Measurements from ENCODE around the gene CHTOP. TPM values are rescaled to one million over a fixed set of nuclear protein-coding genes. Genes with fewer than 3 reads are reported as not detected.
A peak's percentile ranks its signal among the peaks of the same experiment; 100 is the strongest.

CHTOP gene
- total RNA-seq, 4 donors from 2014 or later: 99.1 to 124 (median 105) TPM

DNA sequence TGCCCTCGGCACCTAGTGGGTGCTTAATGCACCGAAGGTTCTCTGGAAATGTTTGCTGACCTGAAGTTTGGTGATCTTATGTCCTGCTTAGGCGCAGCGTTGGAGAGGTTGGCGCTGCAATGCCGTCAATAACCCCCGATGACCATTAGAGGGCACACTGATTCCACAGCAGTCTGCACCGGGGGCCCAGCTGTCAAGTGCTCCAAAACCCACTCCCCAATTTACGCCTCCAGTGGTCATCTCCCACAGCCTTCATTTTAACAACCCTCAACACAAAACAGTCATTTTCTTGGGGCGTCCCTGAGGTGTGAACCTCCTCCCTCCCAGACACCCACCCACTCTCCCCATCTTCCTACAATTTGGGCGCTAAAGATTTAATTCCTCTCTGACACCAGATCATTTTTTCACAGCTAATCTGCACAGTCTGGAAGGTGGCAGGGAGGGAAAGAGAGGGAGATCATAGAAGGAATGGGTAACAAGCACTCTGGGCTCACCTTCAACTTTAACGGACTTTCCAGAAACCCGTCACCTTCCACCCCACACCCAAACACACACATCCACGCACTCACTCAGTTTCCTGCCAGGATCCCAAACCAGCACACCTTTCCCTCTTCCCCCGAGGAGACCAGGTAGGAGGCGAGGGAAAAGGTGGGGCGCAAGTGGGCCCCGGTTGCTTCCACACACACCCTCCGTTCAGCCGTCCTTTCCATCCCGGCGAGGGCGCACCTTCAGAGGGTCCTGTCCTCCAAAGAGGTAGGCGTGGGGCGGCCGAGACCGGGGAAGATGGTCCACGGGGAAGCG is 44.1 kb downstream of the CHTOP start:
- DNase-seq: peak; percentile 46
- Histone ChIP-seq H3K27ac (peak overlapping the region in 2 of 3 donors; percentile 47 to 61), H3K4me3 (replicated peaks in 1 of 3) (peak overlapping the region in 2 of 3 donors; percentile 25 to 51), H3K9me3 (no peaks in the 10 kb centered on the region), H3K27me3 (no peaks in the 10 kb centered on the region), H3K4me1 (peaks cover 18 to 22% of the 10 kb centered on the region in 2 donors), H3K36me3 (no peaks in the 10 kb centered on the region)
- WGBS, 2 donors: 4 to 5% methylated on average over 28 to 29 of the region's 29 CpGs
- TF ChIP-seq POLR2A (IDR thresholded peaks at IDR 0.05): no peak
- TF ChIP-seq, protein P1, sequence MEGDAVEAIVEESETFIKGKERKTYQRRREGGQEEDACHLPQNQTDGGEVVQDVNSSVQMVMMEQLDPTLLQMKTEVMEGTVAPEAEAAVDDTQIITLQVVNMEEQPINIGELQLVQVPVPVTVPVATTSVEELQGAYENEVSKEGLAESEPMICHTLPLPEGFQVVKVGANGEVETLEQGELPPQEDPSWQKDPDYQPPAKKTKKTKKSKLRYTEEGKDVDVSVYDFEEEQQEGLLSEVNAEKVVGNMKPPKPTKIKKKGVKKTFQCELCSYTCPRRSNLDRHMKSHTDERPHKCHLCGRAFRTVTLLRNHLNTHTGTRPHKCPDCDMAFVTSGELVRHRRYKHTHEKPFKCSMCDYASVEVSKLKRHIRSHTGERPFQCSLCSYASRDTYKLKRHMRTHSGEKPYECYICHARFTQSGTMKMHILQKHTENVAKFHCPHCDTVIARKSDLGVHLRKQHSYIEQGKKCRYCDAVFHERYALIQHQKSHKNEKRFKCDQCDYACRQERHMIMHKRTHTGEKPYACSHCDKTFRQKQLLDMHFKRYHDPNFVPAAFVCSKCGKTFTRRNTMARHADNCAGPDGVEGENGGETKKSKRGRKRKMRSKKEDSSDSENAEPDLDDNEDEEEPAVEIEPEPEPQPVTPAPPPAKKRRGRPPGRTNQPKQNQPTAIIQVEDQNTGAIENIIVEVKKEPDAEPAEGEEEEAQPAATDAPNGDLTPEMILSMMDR (IDR thresholded peaks at IDR 0.05): peak; percentile 71 to 90 (median 80)
- intact Hi-C loops (cut with DNase I): loop anchor here (2.0 to 10.0 kb wide), 2 partner anchors 71 to 307 kb away; partner anchors contain the start of gene RAB13

DNA sequence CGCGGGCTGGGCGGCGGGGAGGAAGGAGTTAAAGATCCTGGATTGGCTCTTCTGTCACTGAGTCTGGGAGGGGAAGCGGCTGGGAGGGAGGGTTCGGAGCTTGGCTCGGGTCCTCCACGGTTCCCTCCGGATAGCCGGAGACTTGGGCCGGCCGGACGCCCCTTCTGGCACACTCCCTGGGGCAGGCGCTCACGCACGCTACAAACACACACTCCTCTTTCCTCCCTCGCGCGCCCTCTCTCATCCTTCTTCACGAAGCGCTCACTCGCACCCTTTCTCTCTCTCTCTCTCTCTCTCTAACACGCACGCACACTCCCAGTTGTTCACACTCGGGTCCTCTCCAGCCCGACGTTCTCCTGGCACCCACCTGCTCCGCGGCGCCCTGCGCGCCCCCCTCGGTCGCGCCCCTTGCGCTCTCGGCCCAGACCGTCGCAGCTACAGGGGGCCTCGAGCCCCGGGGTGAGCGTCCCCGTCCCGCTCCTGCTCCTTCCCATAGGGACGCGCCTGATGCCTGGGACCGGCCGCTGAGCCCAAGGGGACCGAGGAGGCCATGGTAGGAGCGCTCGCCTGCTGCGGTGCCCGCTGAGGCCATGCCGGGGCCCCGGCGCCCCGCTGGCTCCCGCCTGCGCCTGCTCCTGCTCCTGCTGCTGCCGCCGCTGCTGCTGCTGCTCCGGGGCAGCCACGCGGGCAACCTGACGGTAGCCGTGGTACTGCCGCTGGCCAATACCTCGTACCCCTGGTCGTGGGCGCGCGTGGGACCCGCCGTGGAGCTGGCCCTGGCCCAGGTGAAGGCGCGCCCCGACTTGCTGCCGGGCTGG is 44.9 kb downstream of the CHTOP start, which contains the start of gene NPR1:
Gene NPR1 (plus strand): TSS at position 170 of the 818 bp plus-strand sequence. CDS start 421 bp downstream, at position 591.
- DNase-seq: peak; percentile 42 to 43
- 0 to 1% methylated on average over 36 to 43 of the region's 78 CpGs for WGBS, 2 donors
- intact Hi-C loops (cut with DNase I): loop anchor here (10.0 kb wide), 1 partner anchor 306 kb away; the partner anchor contains the start of gene RAB13
- Histone ChIP-seq H3K27me3 (no peaks in the 10 kb centered on the region), H3K27ac (peak within 1 kb of the TSS in 2 of 3 donors; percentile 56 to 61), H3K36me3 (no peaks in the 10 kb centered on the region), H3K4me3 (replicated peaks in 1 of 3) (peak within 1 kb of the TSS; percentile 6 to 51 (median 25)), H3K9me3 (no peaks in the 10 kb centered on the region), H3K4me1 (peaks cover 18 to 22% of the 10 kb centered on the region in 2 donors)
- TF ChIP-seq, protein P1 (IDR thresholded peaks at IDR 0.05): no peak
- TF ChIP-seq POLR2A (IDR thresholded peaks at IDR 0.05): peak in 1 of 2 donors; percentile 8

DNA sequence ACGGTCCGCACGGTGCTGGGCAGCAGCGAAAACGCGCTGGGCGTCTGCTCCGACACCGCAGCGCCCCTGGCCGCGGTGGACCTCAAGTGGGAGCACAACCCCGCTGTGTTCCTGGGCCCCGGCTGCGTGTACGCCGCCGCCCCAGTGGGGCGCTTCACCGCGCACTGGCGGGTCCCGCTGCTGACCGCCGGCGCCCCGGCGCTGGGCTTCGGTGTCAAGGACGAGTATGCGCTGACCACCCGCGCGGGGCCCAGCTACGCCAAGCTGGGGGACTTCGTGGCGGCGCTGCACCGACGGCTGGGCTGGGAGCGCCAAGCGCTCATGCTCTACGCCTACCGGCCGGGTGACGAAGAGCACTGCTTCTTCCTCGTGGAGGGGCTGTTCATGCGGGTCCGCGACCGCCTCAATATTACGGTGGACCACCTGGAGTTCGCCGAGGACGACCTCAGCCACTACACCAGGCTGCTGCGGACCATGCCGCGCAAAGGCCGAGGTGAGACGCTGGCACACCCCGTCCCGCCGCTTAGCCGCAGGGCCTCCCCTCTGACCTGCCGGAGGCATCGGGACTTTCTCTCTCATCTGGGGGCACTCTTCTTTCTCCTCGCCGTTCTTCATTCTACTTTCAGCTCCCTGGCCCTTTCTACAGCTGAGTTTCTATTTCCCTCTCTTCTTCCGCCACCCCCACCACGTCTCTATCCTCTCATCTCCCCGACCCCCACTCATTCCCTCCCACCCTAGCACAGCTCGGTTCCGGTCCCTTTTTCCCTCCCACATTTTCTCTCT is 45.7 kb downstream of the CHTOP start:
- no peak for DNase-seq
- H3K4me3 ChIP-seq (replicated peaks in 1 of 3): peak overlapping the region; percentile 6 to 51 (median 14)
- peaks cover 18 to 22% of the 10 kb centered on the region in 2 donors for H3K4me1 ChIP-seq
- H3K27me3 ChIP-seq: no peaks in the 10 kb centered on the region
- TF ChIP-seq, protein P1 (IDR thresholded peaks at IDR 0.05): peak in 2 of 6 experiments; percentile 11 to 19
- no peak for TF ChIP-seq POLR2A (IDR thresholded peaks at IDR 0.05)
- H3K27ac ChIP-seq: peak overlapping the region in 2 of 3 donors; percentile 56 to 61
- H3K36me3 ChIP-seq: no peaks in the 10 kb centered on the region
- intact Hi-C loops (cut with DNase I): loop anchor here (10.0 kb wide), 1 partner anchor 305 kb away; the partner anchor contains the start of gene RAB13
- 3 to 5% methylated on average over 34 to 37 of the region's 73 CpGs for WGBS, 2 donors
- H3K9me3 ChIP-seq: no peaks in the 10 kb centered on the region

DNA sequence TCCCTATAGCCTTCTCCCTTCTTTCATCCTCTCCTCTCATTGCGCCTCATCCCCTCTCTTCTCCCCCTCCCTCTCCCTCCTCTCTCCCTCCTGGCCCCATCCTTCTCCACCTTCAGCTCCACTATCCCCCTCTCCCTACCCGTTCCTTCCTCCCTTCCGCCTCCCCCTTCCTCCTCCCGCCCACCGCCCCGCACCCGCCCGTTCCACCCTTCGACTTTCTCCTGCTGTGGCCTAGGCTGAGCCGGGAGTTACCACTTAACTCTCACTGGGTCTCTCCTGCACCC is 46.2 kb downstream of the CHTOP start:
- Histone ChIP-seq H3K27ac (peak overlapping the region in 2 of 3 donors; percentile 56 to 61), H3K4me1 (peaks cover 18 to 22% of the 10 kb centered on the region in 2 donors), H3K36me3 (no peaks in the 10 kb centered on the region), H3K4me3 (replicated peaks in 1 of 3) (peak overlapping the region in 1 of 3 donors; percentile 51), H3K9me3 (no peaks in the 10 kb centered on the region), H3K27me3 (no peaks in the 10 kb centered on the region)
- no peak for DNase-seq
- TF ChIP-seq POLR2A (IDR thresholded peaks at IDR 0.05): no peak
- TF ChIP-seq, protein P1 (IDR thresholded peaks at IDR 0.05): no peak
- WGBS, 2 donors: 24 to 31% methylated on average over 10 of the region's 10 CpGs
- intact Hi-C loops (cut with DNase I): no loop called here
